K562 (cell line): ENCODE measurements around the gene CACNA2D3. TPM values are rescaled to one million over a fixed set of nuclear protein-coding genes. Genes with fewer than 3 reads are reported as not detected.

ENCODE experiments used
- ATAC-seq: fragments of 200-7000 bp; cut with Tn5 transposase; 3 replicates; pipeline ENCODE4 v1.9.1; 2020; ENCODE audit warnings: moderate library complexity
- BruUV-seq: library from RNA; stranded (reverse); fragments of 400-500 nt; replicated peaks from 2 replicates; lab custom pipeline; 2021; lab: Mats Ljungman, UMichigan
- CTCF ChIA-PET: fragments of 300-600 bp; formaldehyde crosslinking; extraction: SDS; loops from one replicate; lab custom pipeline; 2021; ENCODE audit warnings: low intra/inter-chr PET ratio; lab: Yijun Ruan, JAX
- POLR2A ChIA-PET: fragments of 300-600, 350-650 bp; sonication (Branson Sonifier 250); formaldehyde crosslinking; extraction: SDS; loops from one replicate; lab custom pipeline; 2021; ENCODE audit warnings: antibody characterized with exemption, inconsistent platforms; lab: Yijun Ruan, JAX
- DNase-seq, 4 experiments: peaks; one replicate each; pipeline versions ENCODE4 v3.0.0 to v3.0.0-alpha.2; 2011 to 2018; ENCODE audit warnings: low spot score in 3 of 4, mixed read lengths in 3 of 4; ENCODE audit errors: extremely low read depth in 1 of 4
- FAIRE-seq: peaks from 2 replicates; lab custom pipeline; 2011; peaks lifted over from hg19 to GRCh38; lab: Jason Lieb, UNC
- H2AFZ ChIP-seq: 2 replicates; pipeline ENCODE4 v1.6.0; 2011; ENCODE audit warnings: low read depth, low read length, control low read depth, inconsistent platforms
- H3K27ac ChIP-seq: fragments of 200-600 bp; 3 replicates; pipeline ENCODE4 v1.8.0; 2011; ENCODE audit warnings: low read depth, mild to moderate bottlenecking, control low read depth, inconsistent platforms, low read length, moderate library complexity, mixed read lengths; ENCODE audit errors: extremely low read depth
- H3K27me3 ChIP-seq, 2 experiments: fragments of 300-600 bp in 1 of 2; 2 replicates in 1 of 2; 3 replicates in 1 of 2; pipeline versions ENCODE4 v1.6.0 to v1.8.0; 2011; ENCODE audit warnings: inconsistent platforms in 2 of 2, low read length in 2 of 2, mild to moderate bottlenecking in 1 of 2, mixed read lengths in 1 of 2, moderate library complexity in 1 of 2; ENCODE audit not compliant: control insufficient read depth in 2 of 2, insufficient read depth in 2 of 2
- H3K36me3 ChIP-seq: fragments of 300-600 bp; 3 replicates; pipeline ENCODE4 v1.8.0; 2011; ENCODE audit warnings: mild to moderate bottlenecking, low read length, inconsistent platforms; ENCODE audit not compliant: control insufficient read depth, insufficient read depth
- H3K4me1 ChIP-seq, 2 experiments: fragments of 200-600 bp in 1 of 2; replicated peaks in 1 of 2; 2 replicates in 1 of 2; 3 replicates in 1 of 2; pipeline versions ENCODE4 v1.5.1 to v1.8.0; 2011; ENCODE audit warnings: inconsistent platforms in 2 of 2, low read length in 2 of 2, mild to moderate bottlenecking in 1 of 2, mixed read lengths in 1 of 2, moderate library complexity in 1 of 2; ENCODE audit not compliant: control insufficient read depth in 2 of 2, insufficient read depth in 2 of 2
- H3K4me2 ChIP-seq: 2 replicates; pipeline ENCODE4 v1.6.1; 2011; ENCODE audit warnings: low read length, control low read depth, inconsistent platforms, mixed read lengths; ENCODE audit not compliant: insufficient read depth
- H3K4me3 ChIP-seq: fragments of 200-600 bp; sonication (generic), shearing (Covaris generic); 2 replicates; pipeline ENCODE4 v1.5.1; 2016; ENCODE audit warnings: control low read depth, inconsistent platforms
- H3K79me2 ChIP-seq: fragments of 200-600 bp; 3 replicates; pipeline ENCODE4 v1.8.0; 2011; ENCODE audit warnings: low read length, inconsistent platforms; ENCODE audit not compliant: control insufficient read depth, insufficient read depth
- H3K9ac ChIP-seq, 2 experiments: 2 replicates each; pipeline versions ENCODE4 v1.6.0 to v1.6.1; 2011; ENCODE audit warnings: low read depth in 2 of 2, low read length in 2 of 2, control low read depth in 1 of 2, inconsistent platforms in 1 of 2, mild to moderate bottlenecking in 1 of 2, mixed read lengths in 1 of 2; ENCODE audit not compliant: insufficient read depth in 1 of 2
- H3K9me1 ChIP-seq: one replicate; pipeline ENCODE4 v1.6.0; 2011; ENCODE audit warnings: inconsistent platforms, mild to moderate bottlenecking, low read length, moderate library complexity; ENCODE audit not compliant: control insufficient read depth, insufficient read depth
- H3K9me3 ChIP-seq: replicated peaks from 2 replicates; pipeline ENCODE4 v1.5.1; 2011; ENCODE audit warnings: low read depth, low read length, inconsistent platforms; ENCODE audit not compliant: control insufficient read depth, insufficient read depth
- H4K20me1 ChIP-seq: replicated peaks from 2 replicates; pipeline ENCODE4 v1.6.1; 2011; ENCODE audit warnings: low read length, inconsistent platforms, mixed read lengths; ENCODE audit not compliant: control insufficient read depth, insufficient read depth
- ERF ChIP-seq: fragments of 450-650 bp; formaldehyde crosslinking; IDR thresholded peaks from 2 replicates; pipeline ENCODE4 v1.4.0; 2020; ENCODE audit warnings: mild to moderate bottlenecking, mixed read lengths
- KDM5B ChIP-seq: fragments of 200-600 bp; sonication (generic); IDR thresholded peaks from 2 replicates; pipeline ENCODE4 v1.6.1; 2012; ENCODE audit warnings: low read depth, mild to moderate bottlenecking, moderate library complexity, low read length, control low read depth, inconsistent platforms; ENCODE audit not compliant: insufficient replicate concordance
- PCBP1 ChIP-seq: fragments of 200-400 bp; formaldehyde crosslinking; IDR thresholded peaks from 2 replicates; pipeline ENCODE4 v1.6.1; 2018; ENCODE audit warnings: mild to moderate bottlenecking, low read depth, low read length; ENCODE audit not compliant: poor library complexity, severe bottlenecking
- PCBP2 ChIP-seq: fragments of 200-400 bp; formaldehyde crosslinking; IDR thresholded peaks from 2 replicates; pipeline ENCODE4 v1.6.1; 2018; ENCODE audit warnings: low read length, low read depth, mild to moderate bottlenecking, moderate library complexity; ENCODE audit not compliant: poor library complexity, severe bottlenecking
- POLR2AphosphoS5 ChIP-seq: IDR thresholded peaks from 2 replicates; pipeline ENCODE4 v1.6.1; 2011; ENCODE audit warnings: mild to moderate bottlenecking, low read depth, low read length, moderate library complexity; ENCODE audit not compliant: control insufficient read depth, insufficient read depth
- RBM17 ChIP-seq: fragments of 200-400 bp; formaldehyde crosslinking; IDR thresholded peaks from 2 replicates; pipeline ENCODE4 v1.6.1; 2017; ENCODE audit warnings: low read depth, mild to moderate bottlenecking, low read length, borderline replicate concordance
- whole genome bisulfite sequencing: fragments of 100-300 bp; shearing (Covaris generic); methylation state at CpG from one replicate; pipeline ENCODE4 v1.1.6; 2016; ENCODE audit warnings: low coverage, mixed read lengths; ENCODE audit not compliant: insufficient coverage; ENCODE audit errors: missing lambda C conversion rate; 5-methylcytosine and 5-hydroxymethylcytosine counted together
- in situ Hi-C: fragments of 300-500 bp; cut with MboI; formaldehyde crosslinking; loops from 4 replicates; pipeline ENCODE4 v1.15.0; 2018; ENCODE audit warnings: inconsistent platforms, mixed read lengths
- intact Hi-C: fragments of 100-400 bp; cut with micrococcal nuclease; formaldehyde crosslinking; loops from 2 replicates; pipeline ENCODE4 v1.14.2; 2022
- polyA plus RNA-seq, 8 experiments: library from polyadenylated mRNA; depleted of rRNA in 4 of 8; stranded (reverse) in 5 of 8; unstranded in 3 of 8; fragments of >200 nt; fragmentation: Nextera tagmentation in 2 of 8; fragmentation: Illumina TruSeq in 1 of 8; extraction: Ambion mirVana in 2 of 8; extraction: Trizol in 1 of 8; gene quantifications; 2 replicates each; pipeline versions ENCODE4 v1.2.1 to v1.2.3, GENCODE V29; 2011 to 2014; ENCODE audit warnings: inconsistent platforms in 1 of 8, missing spikeins in 1 of 8
- total RNA-seq, 7 experiments: library from RNA; depleted of rRNA in 6 of 7; stranded (reverse); fragments of >200 nt in 6 of 7; fragmentation: Illumina TruSeq in 2 of 7; extraction: Trizol in 2 of 7; gene quantifications; 2 replicates each; pipeline versions ENCODE4 v1.2.1 to v1.2.3, GENCODE V29; 2011 to 2021; ENCODE audit warnings: low replicate concordance in 1 of 7

The CACNA2D3 gene
- total and polyA plus RNA-seq, 9 of the 15 experiments (the other 6 are each of a cell fraction or from before 2014, with no cell fraction given): 0.01 TPM; not detected in 8

GRCh38 chr3:54846119-54846518, 723.8 kb downstream of the CACNA2D3 start:
- DNase-seq (no peak), ATAC-seq (no peak), FAIRE-seq (no peak)
- 0% methylated on average over 4 of the region's 4 CpGs for WGBS
- intact Hi-C loops (no loop called here), in situ Hi-C loops (no loop called here)
- POLR2A ChIA-PET: interaction anchor here (0.6 kb wide), 1 partner anchor 1230 kb away, joined by 4 read pairs; no protein-coding TSS in a partner anchor
- Histone ChIP-seq H3K27me3 (no peaks in the 10 kb centered on the region), H3K27ac (no peak overlapping the region), H3K4me2 (no peak overlapping the region), H3K36me3 (no peaks in the 10 kb centered on the region), H2AFZ (no peak overlapping the region), H4K20me1 (no peaks in the 10 kb centered on the region), H3K9me1 (no peaks in the 10 kb centered on the region), H3K4me3 (no peak overlapping the region), H3K9ac (no peak overlapping the region), H3K4me1 (no peaks in the 10 kb centered on the region), H3K79me2 (no peaks in the 10 kb centered on the region), H3K9me3 (no peaks in the 10 kb centered on the region)
- CTCF ChIA-PET: no interaction called here
- TF ChIP-seq PCBP1 (no peak), POLR2AphosphoS5 (no peak)
- BruUV-seq: no TSS peak

- BruUV-seq: no TSS peak
- Histone ChIP-seq H4K20me1 (no peaks in the 10 kb centered on the region), H3K36me3 (no peaks in the 10 kb centered on the region), H3K4me2 (no peak overlapping the region), H3K9me3 (no peaks in the 10 kb centered on the region), H2AFZ (no peak overlapping the region), H3K79me2 (no peaks in the 10 kb centered on the region), H3K9ac (no peak overlapping the region), H3K9me1 (no peaks in the 10 kb centered on the region), H3K4me3 (no peak overlapping the region), H3K4me1 (no peaks in the 10 kb centered on the region), H3K27me3 (no peaks in the 10 kb centered on the region), H3K27ac (no peak overlapping the region)
- 2% methylated on average over 4 of the region's 4 CpGs for WGBS
- TF ChIP-seq PCBP2: no peak
- no peak for TF ChIP-seq KDM5B
- TF ChIP-seq ERF: no peak
- no peak for TF ChIP-seq RBM17
- intact Hi-C loops (no loop called here), in situ Hi-C loops (no loop called here)
- DNase-seq (no peak), FAIRE-seq (no peak), ATAC-seq (no peak)
- POLR2A ChIA-PET: no interaction called here
- CTCF ChIA-PET: no interaction called here
These were observed 725.0 kb downstream of the CACNA2D3 start for GRCh38 chr3:54847361-54847760.
